Testis (tissue), 3 donors: ENCODE measurements around the gene CAPZA1. TPM values are rescaled to one million over a fixed set of nuclear protein-coding genes. Genes with fewer than 3 reads are reported as not detected.
A peak's percentile ranks its signal among the peaks of the same experiment; 100 is the strongest.

Experiments
- DNase-seq: peaks from one replicate; pipeline ENCODE4 v3.0.0-alpha.2; 2019
- H3K27ac ChIP-seq, 2 donors: fragments of 200-600 bp; sonication (generic); one replicate each; pipeline ENCODE4 v1.5.1; 2019
- H3K27me3 ChIP-seq: fragments of 200-600 bp; sonication (generic); one replicate; pipeline ENCODE4 v1.5.1; 2019
- H3K36me3 ChIP-seq: fragments of 200-600 bp; sonication (generic); one replicate; pipeline ENCODE4 v1.5.1; 2017; ENCODE audit warnings: low read depth; ENCODE audit errors: missing control alignments
- H3K4me1 ChIP-seq: fragments of 200-600 bp; sonication (generic); one replicate; pipeline ENCODE4 v1.5.1; 2019
- H3K4me3 ChIP-seq, 2 donors: fragments of 200-600 bp; sonication (generic); one replicate each; pipeline ENCODE4 v1.5.1; 2017 to 2019
- H3K9me3 ChIP-seq: fragments of 200-600 bp; sonication (generic); one replicate; pipeline ENCODE4 v1.5.1; 2017
- POLR2A ChIP-seq: fragments of 450-650 bp; IDR thresholded peaks from one replicate; pipeline ENCODE4 v1.6.1; 2017; ENCODE audit warnings: antibody characterized with exemption, mild to moderate bottlenecking, moderate library complexity
- WGBS, 2 donors: methylation state at CpG; one replicate each; pipeline ENCODE4 v1.1.5; 2018; 5-methylcytosine and 5-hydroxymethylcytosine counted together
- intact Hi-C: fragments of 100-400 bp; cut with DNase I; formaldehyde crosslinking; loops from one replicate; pipeline ENCODE4 v1.15.1; 2023; ENCODE audit warnings: low total_unique reads
- polyA plus RNA-seq: library from polyadenylated mRNA; stranded (reverse); fragments of 350-450 nt; fragmentation: Illumina TruSeq; extraction: RNeasy Lipid Tissue Mini Kit (QIAGEN cat#74804); gene quantifications from one replicate; pipeline ENCODE4 v1.2.3, GENCODE V29; 2014; ENCODE audit warnings: low read depth, low replicate concordance; ENCODE audit not compliant: insufficient read depth
- total RNA-seq, 2 donors: library from RNA; depleted of rRNA; stranded (reverse); fragments of >200 nt; gene quantifications; one replicate each; pipeline ENCODE4 v1.2.3, GENCODE V29; 2016
- TF ChIP-seq, protein P1 (sequence below), 3 experiments: fragments of 450-650 bp in 2 of 3; fragments of 200-600 bp in 1 of 3; sonication (generic) in 1 of 3; IDR thresholded peaks; one replicate each; pipeline ENCODE4 v1.5.1; 2016 to 2019; ENCODE audit warnings: antibody characterized with exemption in 3 of 3, mild to moderate bottlenecking in 2 of 3, moderate library complexity in 1 of 3

CAPZA1 gene
- total and polyA plus RNA-seq, 3 donors from 2014 or later, result 120 to 148 (median 144) TPM

DNA sequence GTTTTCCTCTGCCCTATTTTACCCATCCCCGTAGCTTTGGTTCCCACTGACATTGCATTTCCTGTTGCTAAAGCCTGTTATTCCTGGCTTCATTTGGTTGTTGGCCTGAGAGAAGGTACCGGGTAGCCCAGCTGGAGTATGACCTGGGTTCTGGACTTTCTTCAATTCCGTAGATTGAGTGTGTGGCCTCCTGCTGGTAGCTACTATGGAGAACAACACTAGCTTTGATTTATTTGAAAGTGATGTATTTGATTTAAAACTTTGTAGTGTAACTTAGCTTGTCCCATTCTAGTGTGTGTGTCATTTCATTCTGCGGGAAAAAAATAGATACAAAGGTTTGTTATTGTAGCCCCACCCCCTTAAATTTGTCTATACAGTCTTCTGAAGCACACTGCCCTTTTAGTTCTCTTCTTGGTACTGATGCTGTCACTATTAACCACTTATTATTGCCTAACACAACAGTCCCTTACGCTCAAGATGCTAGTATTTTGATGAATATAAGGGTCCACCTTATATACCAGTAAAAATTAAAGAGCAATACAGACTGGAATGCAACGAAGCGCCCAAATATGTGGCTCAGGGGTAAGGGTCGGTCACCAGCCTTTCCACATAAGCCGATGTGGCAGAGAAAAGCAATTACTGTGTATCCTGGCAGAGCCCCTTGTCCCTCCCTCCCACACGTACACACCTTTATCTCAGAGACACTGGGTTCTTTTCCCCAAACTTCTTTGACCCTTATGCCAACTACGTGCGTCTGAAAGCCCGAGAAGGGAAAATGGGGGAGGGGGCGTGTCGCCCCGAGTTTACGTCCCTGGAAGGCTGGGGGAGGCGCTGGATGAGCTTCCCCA, 54.2 kb downstream of the CAPZA1 start:
- WGBS, 2 donors, result 2 to 5% methylated on average over 10 to 18 of the region's 18 CpGs
- peak overlapping the region; percentile 87 to 89 for H3K4me3 ChIP-seq
- intact Hi-C loops, result no loop called here
- DNase-seq, result peak; percentile 40
- H3K36me3 ChIP-seq, result no peaks in the 10 kb centered on the region
- no peaks in the 10 kb centered on the region for H3K27me3 ChIP-seq
- H3K27ac ChIP-seq, result peak overlapping the region; percentile 96
- no peaks in the 10 kb centered on the region for H3K9me3 ChIP-seq
- no peak for TF ChIP-seq POLR2A
- TF ChIP-seq, protein P1, sequence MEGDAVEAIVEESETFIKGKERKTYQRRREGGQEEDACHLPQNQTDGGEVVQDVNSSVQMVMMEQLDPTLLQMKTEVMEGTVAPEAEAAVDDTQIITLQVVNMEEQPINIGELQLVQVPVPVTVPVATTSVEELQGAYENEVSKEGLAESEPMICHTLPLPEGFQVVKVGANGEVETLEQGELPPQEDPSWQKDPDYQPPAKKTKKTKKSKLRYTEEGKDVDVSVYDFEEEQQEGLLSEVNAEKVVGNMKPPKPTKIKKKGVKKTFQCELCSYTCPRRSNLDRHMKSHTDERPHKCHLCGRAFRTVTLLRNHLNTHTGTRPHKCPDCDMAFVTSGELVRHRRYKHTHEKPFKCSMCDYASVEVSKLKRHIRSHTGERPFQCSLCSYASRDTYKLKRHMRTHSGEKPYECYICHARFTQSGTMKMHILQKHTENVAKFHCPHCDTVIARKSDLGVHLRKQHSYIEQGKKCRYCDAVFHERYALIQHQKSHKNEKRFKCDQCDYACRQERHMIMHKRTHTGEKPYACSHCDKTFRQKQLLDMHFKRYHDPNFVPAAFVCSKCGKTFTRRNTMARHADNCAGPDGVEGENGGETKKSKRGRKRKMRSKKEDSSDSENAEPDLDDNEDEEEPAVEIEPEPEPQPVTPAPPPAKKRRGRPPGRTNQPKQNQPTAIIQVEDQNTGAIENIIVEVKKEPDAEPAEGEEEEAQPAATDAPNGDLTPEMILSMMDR (IDR thresholded peaks at IDR 0.05), result peak; percentile 42 to 54 (median 46)
- peaks cover 48% of the 10 kb centered on the region for H3K4me1 ChIP-seq

DNA sequence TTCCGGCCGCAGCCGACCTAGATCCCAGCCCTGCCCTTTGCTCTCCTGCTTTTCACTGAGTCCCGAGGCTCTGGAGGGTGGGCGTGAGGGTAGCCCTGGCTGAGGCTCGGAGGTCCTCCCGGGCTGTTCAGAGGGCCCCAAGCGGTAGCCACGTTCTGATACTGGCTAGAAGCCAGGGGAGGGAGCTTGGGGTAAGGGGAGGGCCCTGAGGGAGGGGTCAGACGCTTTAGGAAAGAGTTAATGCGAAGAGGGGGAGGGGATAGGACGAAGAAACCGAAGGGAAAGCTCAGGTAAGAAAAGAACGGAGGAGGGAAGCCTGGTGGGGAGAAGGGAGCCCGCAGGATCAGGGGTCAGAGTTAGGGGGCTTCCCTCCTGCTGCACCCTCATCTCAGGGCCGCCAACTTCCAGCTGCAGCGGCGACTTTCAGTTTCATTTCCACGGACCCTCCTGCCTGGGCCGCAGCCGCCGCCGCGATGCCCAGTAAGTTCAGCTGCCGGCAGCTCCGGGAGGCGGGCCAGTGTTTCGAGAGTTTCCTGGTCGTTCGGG, 54.9 kb downstream of the CAPZA1 start, which contains the start of gene MOV10:
MOV10 (plus strand) TSS at position 220 of the 546 bp plus-strand sequence; CDS start at position 474, 254 bp downstream.
- Histone ChIP-seq H3K4me3 (peak within 1 kb of the TSS; percentile 87 to 89), H3K27me3 (no peaks in the 10 kb centered on the region), H3K9me3 (no peaks in the 10 kb centered on the region), H3K4me1 (peaks cover 48% of the 10 kb centered on the region), H3K36me3 (no peaks in the 10 kb centered on the region), H3K27ac (peak within 1 kb of the TSS; percentile 96)
- TF ChIP-seq, protein P1 (IDR thresholded peaks at IDR 0.05), result no peak
- no peak for TF ChIP-seq POLR2A
- WGBS, 2 donors, result 0 to 1% methylated on average over 16 to 30 of the region's 30 CpGs
- intact Hi-C loops, result no loop called here
- DNase-seq, result peak; percentile 67

DNA sequence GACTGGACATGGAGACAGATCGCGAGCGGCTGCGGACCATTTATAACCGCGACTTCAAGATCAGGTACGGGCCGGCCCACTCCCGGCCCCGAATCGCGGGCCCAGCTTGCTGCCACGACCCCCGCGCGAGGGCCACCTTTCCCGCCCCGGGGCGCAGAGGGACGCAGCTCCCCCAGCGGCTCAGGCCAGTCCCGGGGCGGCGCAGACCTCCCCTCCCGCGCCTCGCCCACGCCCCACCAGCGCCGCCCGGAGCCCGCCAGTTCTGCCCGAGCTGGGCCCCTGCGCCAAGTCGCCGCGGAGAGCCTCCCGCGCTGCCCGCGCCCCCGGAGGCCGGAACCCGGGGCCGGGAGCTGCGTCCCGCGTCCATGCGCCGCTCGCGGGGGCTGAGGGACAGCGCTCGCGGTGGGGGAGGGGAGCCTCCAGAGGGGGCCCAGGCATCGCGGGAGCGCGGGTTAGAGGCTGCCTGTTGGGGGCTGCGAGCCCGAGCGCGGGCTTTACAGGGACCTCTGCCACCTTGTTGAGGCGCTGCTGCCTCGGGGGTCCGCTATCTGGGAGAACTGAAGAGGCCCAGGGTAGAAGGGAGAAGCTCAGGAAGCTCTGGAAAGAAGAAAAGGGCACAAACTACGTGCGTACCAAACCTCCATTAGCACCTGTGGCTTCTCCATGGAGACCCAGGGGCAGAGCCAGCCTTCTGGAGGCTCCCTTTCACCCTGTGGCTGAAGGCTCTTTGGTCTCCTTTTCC, 55.5 kb downstream of the CAPZA1 start:
- peak; percentile 71 for DNase-seq
- no peaks in the 10 kb centered on the region for H3K27me3 ChIP-seq
- H3K27ac ChIP-seq, result peak overlapping the region; percentile 96
- 1% methylated on average over 13 to 57 of the region's 68 CpGs for WGBS, 2 donors
- H3K4me3 ChIP-seq, result peak overlapping the region; percentile 87 to 89
- H3K36me3 ChIP-seq, result no peaks in the 10 kb centered on the region
- intact Hi-C loops, result no loop called here
- TF ChIP-seq POLR2A, result no peak
- TF ChIP-seq, protein P1 (IDR thresholded peaks at IDR 0.05), result no peak
- H3K9me3 ChIP-seq, result no peaks in the 10 kb centered on the region
- peaks cover 48% of the 10 kb centered on the region for H3K4me1 ChIP-seq

DNA sequence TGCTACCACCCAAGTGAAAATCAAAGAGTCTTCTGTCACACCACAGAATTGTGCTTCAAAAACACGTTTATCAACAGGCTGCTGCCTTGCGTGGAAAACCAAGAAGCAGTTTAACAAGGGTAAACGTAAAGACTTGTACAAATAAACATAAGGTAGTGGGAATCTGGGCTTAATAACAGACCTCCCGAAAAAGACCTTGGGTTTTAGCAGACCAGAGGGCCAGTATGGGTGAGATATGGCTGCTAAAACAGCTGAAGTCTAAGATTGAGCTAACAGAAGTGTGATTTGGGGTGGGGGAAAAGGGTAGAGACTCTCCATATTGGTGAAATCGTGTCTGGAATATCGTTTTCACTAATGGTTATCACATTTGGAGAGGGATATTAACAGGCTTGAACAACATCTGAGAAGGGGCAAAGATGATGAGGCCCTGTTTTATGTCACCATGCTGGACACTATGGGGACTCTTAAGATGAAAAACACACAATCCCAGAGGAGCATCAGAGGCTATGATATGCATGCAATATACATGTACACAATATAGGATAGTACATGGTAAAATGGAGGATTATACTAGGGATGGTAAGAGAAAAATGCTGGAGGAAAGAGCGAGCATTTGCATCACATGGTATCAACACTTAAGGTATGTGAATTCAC, 56.2 kb downstream of the CAPZA1 start:
- Histone ChIP-seq H3K36me3 (no peaks in the 10 kb centered on the region), H3K27me3 (no peaks in the 10 kb centered on the region), H3K4me3 (peak overlapping the region; percentile 87 to 89), H3K27ac (peak overlapping the region; percentile 96), H3K9me3 (no peaks in the 10 kb centered on the region), H3K4me1 (peaks cover 48% of the 10 kb centered on the region)
- DNase-seq, result no peak
- intact Hi-C loops, result no loop called here
- no peak for TF ChIP-seq POLR2A
- TF ChIP-seq, protein P1 (IDR thresholded peaks at IDR 0.05), result no peak
- WGBS, 2 donors, result 20 to 28% methylated on average over 7 of the region's 7 CpGs
